AG08396 (cell line): ENCODE results near the gene MPP3.
"Not testable (repeated sequence)": the region's sequence is repeated elsewhere in the genome, so short reads cannot be mapped to it uniquely, and the experiment has no call there.

ENCODE experiments used
- DNase-seq: peaks from one replicate; pipeline ENCODE4 v3.0.0; 2012; ENCODE audit warnings: low spot score, mixed read lengths

MPP3 gene

GRCh38 chr17:43861960-43862359 lies 29.0 kb upstream of the MPP3 start:
- DNase-seq = no peak

- DNase-seq = no peak
Observed at GRCh38 chr17:43860927-43861622, 28.1 kb upstream of the MPP3 start.

GRCh38 chr17:43860077-43860725 lies 27.3 kb upstream of the MPP3 start:
- DNase-seq = no peak

GRCh38 chr17:43857957-43858600 lies 25.1 kb upstream of the MPP3 start:
- DNase-seq = no peak

GRCh38 chr17:43857141-43857540 lies 24.2 kb upstream of the MPP3 start:
- DNase-seq = no peak

- DNase-seq = no peak
Observed at GRCh38 chr17:43856141-43856540, 23.2 kb upstream of the MPP3 start.

- no peak for DNase-seq
Observed at GRCh38 chr17:43855061-43855460, 22.1 kb upstream of the MPP3 start.

GRCh38 chr17:43854498-43854897 lies 21.6 kb upstream of the MPP3 start:
- DNase-seq = no peak

- no peak for DNase-seq
Observed at GRCh38 chr17:43853546-43853945, 20.6 kb upstream of the MPP3 start.

GRCh38 chr17:43852571-43852970 lies 19.6 kb upstream of the MPP3 start:
- DNase-seq = no peak

GRCh38 chr17:43849116-43849515 lies 16.2 kb upstream of the MPP3 start:
- no peak for DNase-seq

GRCh38 chr17:43848601-43849000 lies 15.7 kb upstream of the MPP3 start:
- DNase-seq = no peak

GRCh38 chr17:43846963-43847371 lies 14.0 kb upstream of the MPP3 start, which contains the start of gene CD300LG:
Gene CD300LG (plus strand): TSS chr17:43847176. CDS start chr17:43847217, 41 bp downstream.
- no peak for DNase-seq

GRCh38 chr17:43846221-43846712 lies 13.3 kb upstream of the MPP3 start:
- peak; percentile 94 for DNase-seq

- DNase-seq = no peak
Observed at GRCh38 chr17:43845766-43846165, 12.8 kb upstream of the MPP3 start.

- no peak for DNase-seq
Observed at GRCh38 chr17:43844241-43844640, 11.3 kb upstream of the MPP3 start.

- no peak for DNase-seq
Observed at GRCh38 chr17:43842975-43843325, 10.0 kb upstream of the MPP3 start.

- not testable (repeated sequence) for DNase-seq
Observed at GRCh38 chr17:43842091-43842974, 9.4 kb upstream of the MPP3 start.

GRCh38 chr17:43841282-43841681 lies 8.3 kb upstream of the MPP3 start:
- DNase-seq = no peak

GRCh38 chr17:43840814-43841213 lies 7.9 kb upstream of the MPP3 start:
- no peak for DNase-seq

GRCh38 chr17:43839670-43840108 lies 6.7 kb upstream of the MPP3 start:
- DNase-seq = no peak

- peak; percentile 52 for DNase-seq
Observed at GRCh38 chr17:43834106-43834505, 1.2 kb upstream of the MPP3 start.
